CD4-positive, alpha-beta T cell treated with Interleukin-17A for 1 hour (primary cell): ENCODE data around the gene SHISAL1.

ENCODE experiments used
- DNase-seq: peaks from one replicate; pipeline ENCODE4 v3.0.0-alpha.2; 2020

SHISAL1 gene

GRCh38 chr22:44312766-44313165 lies at the start of gene SHISAL1:
SHISAL1 (minus strand) TSS chr22:44312951; CDS start chr22:44300945, 12,006 bp downstream.
- no peak for DNase-seq

GRCh38 chr22:44361391-44362126 lies 48.8 kb upstream of the SHISAL1 start:
- no peak for DNase-seq

GRCh38 chr22:44360668-44361381 lies 48.1 kb upstream of the SHISAL1 start:
- no peak for DNase-seq

- DNase-seq: no peak
Measured at GRCh38 chr22:44360306-44360667, 47.5 kb upstream of the SHISAL1 start.

DNA sequence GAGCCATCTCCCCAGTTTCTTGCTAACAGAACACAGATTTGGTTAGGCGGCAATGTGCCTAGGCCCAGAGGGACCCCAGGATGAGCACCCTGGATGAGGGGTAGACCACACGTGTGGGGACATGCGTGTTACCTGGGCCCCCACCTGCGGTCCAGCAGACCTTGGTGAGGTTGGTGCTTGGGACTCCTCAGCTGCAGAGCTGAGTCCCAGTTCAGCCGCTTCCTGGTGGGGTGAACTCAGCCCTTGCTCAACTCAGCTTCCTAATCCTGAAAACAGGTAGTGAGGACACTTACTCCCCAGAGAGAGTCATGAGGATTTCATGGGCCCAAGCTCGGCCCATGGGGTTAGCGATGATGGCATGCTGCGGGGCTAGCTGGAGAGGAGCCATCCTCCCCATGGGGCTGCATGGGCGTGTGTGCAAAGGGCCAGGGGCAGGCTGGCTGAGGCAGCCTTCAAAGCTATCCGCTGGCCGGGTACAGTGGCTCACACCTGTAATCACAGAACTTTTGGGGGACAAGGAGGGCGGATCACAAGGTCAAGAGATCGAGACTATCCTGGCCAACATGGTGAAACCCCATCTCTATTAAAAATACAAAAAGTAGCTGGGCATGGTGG lies 46.9 kb upstream of the SHISAL1 start:
- no peak for DNase-seq

DNA sequence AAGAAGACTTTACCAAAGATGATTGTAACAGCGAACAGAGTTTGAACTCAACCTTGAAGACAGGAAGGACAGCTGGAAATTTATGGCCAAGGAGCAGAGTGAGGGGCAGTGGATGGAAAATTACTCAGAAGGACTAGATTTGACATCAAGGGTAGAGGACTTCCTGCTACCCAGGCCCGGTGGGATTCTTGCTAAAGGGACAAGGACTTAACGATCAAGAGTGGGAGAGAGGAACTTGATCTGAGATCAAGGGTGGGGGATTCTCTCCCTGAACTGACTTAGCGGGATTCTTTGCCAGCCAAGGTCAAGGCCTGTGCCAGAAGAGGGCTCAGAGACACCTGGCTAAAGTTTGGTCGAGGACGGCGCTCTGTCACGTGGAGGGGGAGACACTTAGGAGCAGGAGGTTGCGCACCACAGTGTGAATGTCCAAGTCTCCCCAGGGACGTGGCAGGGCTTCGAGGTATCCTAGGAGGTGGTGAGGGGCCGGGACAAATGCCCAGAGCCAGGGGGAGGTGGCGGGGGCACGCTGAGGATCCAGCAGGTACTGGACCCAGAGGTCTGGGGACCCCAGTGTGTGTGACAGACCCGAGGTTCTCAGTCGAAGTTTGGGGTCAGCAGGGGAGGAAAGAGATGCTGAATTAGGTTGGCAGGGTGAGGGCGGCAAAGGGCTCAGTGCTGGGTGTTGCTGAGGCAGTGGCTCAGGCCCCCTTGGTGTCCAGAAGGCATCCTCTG lies 46.1 kb upstream of the SHISAL1 start:
- no peak for DNase-seq

GRCh38 chr22:44357966-44358465 lies 45.3 kb upstream of the SHISAL1 start:
- no peak for DNase-seq

DNA sequence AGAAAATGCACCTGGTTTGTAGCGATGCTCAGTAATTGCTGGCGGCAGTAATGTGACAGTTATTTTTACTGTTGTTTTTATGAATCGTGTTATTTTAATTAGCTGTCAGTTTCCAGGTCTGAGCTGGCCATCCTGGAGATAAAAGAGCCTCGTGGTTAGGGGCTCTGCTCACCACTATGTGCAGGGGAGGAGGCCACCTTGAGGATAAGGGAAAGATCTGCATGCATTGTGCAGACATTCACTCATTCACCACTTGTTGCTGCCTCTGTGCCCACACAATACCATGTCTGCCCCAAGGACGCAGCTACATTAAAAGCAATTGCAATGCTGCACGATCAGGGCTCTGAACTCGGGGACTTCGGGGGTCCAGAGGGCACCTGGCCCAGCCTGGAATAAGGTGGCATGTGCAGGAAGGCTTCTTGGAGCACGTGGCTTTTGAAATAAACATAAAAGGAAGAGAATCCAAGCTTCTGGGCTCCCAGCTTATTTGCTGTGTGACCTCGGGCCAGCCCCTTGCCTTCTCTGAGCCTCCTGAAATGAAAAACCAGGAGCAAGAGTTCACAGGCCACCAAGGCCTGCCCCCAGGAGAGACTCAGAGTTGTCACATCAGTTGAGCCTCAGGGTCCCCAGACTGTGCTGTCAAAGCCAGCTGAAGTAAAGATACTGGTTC lies 44.7 kb upstream of the SHISAL1 start:
- no peak for DNase-seq

- no peak for DNase-seq
Measured at GRCh38 chr22:44355716-44356070, 42.9 kb upstream of the SHISAL1 start.

DNA sequence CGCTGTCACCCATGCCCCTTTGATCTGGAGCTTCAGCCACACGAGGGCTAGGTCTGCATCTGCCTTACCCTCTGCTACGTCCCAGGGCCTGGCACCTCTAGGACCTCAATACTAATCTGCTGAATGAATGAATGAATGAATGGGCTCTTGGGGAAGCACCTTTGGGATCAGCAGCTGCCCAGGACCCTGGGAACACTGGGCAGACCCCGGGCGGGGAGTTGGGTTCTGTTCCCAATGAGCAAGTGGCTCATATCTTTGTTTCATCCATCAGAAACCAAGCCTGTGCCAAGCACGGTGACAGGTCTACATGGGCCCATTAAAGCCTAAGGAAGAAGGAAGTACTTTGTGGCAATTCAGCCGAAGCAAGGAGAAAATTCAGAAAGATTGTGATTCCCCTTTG lies 41.5 kb upstream of the SHISAL1 start:
- DNase-seq: no peak

DNA sequence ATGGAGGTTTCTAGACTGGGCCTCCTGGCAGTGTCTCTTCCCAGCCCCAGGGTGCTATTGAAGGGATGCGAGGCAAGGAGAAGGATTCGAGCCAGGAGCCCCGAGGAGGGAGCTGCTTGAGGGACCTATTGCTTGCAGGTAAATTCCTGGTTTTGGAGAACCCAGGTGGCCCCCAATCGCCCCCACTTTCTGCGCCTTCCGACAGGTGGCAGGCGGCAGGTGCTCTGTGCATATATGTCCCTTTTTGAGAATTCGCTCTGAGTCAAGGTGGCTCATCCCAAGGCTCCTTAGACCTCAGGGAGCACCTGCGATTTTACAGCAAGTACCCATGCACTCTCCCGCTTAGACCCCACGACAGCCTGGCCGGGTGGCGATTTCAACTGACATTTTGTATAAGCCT lies 40.3 kb upstream of the SHISAL1 start:
- DNase-seq: no peak

DNA sequence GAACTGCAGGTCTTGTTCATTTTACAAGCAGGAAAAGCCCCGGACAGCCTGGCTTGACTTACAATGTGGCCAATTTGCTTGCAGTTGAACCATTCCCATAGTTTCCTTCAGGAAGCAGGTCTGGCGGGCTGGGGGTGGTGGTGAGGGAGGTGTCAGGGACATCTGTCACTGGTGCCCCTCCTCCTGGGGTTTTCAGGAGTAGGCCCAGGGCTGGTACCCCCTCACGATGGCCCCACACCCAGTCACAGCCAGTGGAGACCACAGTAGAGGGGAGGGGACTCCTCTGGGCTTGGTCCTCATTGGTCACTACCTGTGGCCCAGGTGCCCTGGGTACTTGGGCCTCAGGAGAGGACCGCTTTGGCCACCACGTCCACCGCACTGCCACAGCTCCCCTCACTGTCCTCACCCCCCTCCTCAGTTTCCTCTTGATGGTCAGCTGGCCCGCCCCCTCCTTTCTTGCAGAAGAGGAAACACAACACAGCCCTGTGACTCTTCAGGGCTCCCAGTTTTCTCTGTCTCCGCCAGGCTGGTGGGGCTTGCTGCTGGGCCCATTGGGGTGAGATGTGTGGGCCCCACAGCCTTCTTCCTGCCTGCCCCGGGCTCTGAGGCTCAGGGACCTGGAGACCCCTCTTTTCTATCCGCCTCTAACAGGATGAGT lies 39.8 kb upstream of the SHISAL1 start:
- no peak for DNase-seq

GRCh38 chr22:44351685-44352377 lies 39.1 kb upstream of the SHISAL1 start:
- no peak for DNase-seq

DNA sequence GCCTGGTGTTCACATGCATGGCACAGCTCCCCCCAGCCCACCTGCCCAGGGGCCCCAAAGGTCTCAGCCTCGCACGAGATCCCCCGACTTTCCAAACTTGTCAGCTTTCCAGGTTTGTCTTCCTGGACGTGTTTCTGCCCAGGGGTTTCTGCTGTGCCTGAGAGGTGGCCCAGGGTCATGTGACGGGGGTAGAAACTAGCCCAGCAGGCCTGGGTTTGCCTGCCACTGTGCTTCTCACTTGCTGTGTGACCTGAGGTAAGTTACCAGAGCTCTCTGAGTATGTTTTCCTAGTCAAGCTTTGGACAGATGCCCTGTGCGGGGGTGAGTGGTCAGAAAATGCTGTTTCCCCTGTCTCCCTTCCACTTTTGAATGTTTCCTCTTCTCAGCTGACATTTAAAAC lies 38.3 kb upstream of the SHISAL1 start:
- no peak for DNase-seq

DNA sequence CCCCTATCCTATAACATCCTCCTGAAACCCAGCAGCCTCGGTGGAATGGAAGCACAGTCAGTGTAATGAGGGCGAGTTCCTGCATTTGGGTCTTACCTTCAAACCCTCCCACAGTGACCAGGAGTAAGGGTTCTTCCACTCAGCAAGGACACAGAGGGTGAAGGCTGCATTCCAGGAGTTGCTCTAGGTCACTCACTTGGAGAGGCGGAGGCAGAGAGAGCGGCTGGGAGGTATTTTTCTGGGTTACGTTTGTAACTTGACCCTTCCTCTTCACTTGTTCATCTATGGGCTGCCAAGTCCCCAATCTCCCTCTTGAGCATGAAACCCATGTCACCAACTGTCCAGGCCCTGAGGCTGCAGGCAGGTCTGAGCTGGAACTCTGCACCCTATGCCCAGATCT lies 36.8 kb upstream of the SHISAL1 start:
- DNase-seq: no peak

GRCh38 chr22:44348971-44349560 lies 36.3 kb upstream of the SHISAL1 start:
- DNase-seq: no peak

DNA sequence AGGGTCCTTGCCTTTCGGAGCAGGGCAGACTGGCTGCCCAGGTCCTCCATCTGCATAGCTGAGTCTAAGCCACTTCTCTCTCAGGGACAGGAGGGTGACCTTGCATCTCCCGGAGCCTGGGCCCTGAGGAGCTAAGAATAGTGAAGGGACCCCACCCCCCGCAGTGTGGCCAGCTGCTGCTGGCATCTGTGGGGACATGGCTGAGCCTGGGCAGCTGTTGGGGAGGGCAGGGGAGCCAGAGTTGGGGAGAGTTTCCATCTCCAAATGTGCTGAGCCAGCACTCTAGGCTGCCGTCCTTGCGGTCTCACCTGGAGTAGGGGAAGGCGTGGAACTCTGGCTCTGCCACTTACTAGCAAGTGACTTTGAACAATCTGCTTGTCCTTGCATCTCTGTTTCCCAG lies 34.8 kb upstream of the SHISAL1 start:
- DNase-seq: no peak

DNA sequence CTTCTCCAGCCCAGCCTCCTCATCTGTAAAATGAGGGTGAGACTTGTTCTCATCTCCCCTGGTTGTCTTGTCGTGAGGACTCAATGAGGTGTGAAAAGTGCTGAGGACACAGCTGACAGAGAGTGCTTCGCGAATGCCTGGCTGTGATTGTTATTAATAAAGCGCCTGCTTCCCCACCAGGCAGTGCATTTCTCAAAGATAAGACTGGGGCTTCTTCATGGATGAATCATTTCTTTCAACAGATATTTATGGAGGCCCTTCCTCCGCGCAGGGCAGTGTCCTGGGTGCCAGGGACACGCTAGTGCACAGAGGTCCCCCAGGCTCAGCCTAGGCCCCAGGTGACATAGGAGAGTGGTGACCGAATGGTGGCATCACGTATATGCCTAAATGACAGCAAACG lies 34.3 kb upstream of the SHISAL1 start:
- no peak for DNase-seq

DNA sequence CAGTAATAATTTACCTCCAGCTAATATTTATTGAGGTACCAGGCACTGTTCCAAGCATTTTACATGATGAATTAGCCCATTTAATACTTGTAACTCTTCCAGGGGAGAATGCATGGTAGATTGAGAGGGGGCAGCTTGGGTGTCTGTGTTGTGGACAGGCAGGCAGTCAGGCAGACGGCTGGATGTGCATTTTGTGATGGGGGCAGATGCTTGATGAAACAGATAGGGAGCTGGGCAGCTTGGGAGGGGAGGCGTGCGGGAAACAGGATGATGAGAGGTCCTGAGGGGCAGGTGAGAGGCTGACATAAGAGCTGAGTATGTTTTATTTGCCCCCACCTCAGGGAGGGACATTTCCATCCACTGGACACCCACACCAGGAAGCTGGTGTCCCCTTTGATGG lies 33.1 kb upstream of the SHISAL1 start:
- no peak for DNase-seq

GRCh38 chr22:44344407-44344806 lies 31.7 kb upstream of the SHISAL1 start:
- no peak for DNase-seq

DNA sequence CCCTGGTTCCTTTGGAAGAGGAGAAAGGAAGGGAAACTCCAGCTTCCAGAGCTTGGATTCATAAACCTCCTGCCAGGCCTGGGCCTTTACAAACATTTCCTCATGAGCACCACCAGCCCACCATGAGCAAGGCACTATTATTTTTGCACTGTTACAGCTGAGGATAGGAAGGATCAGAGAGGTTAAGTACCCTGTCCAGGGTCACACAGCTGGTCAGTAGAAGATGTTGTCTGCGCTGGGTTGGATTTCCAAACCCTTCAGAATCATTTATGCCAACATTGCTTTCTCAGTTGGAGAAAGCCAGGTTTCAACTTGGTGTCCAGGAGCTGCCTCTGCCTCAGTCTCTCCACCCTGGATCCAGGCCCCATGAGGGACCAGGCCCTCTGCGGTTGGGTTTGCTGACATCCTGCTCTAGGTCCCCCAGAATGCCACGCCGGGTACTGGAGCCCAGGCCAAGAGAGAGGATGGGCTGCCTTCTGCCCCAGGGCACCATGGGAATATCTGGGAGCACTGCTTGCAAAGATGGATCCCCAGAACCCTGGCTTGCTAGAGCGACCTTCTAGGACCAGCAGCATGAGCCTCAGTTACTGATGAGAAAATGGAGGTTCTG lies 29.7 kb upstream of the SHISAL1 start:
- DNase-seq: no peak
